Head of caudate nucleus (tissue), 42 donors: ENCODE measurements around the gene CCNK.

Source experiments
- DNase-seq, 42 donors: peaks; one replicate each; pipeline versions ENCODE4 v3.0.0 to v3.0.0-alpha.2; 2020 to 2021; ENCODE audit warnings: mixed read lengths in 7 of 42
- intact Hi-C: fragments of 100-400 bp; cut with DNase I; formaldehyde crosslinking; loops from one replicate; pipeline ENCODE4 v1.15.0; 2022

CCNK gene

GRCh38 chr14:99560922-99561683, 79.9 kb downstream of the CCNK start:
- DNase-seq = peak in 6 of 42 donors; percentile 18 to 58 (median 43)
- intact Hi-C loops = loop anchor here (5.0 kb wide), 1 partner anchor 41 kb away; the partner anchor contains the start of gene CCDC85C

GRCh38 chr14:99561864-99562263, 80.7 kb downstream of the CCNK start:
- intact Hi-C loops = loop anchor here (5.0 kb wide), 1 partner anchor 40 kb away; the partner anchor contains the start of gene CCDC85C
- no peak for DNase-seq
